Ramos (cell line): Measurements from ENCODE around the gene RAB4B.
"Not testable (repeated sequence)": the region's sequence is repeated elsewhere in the genome, so short reads cannot be mapped to it uniquely, and the experiment has no call there.

Experiments
- in situ Hi-C: fragments of 300-500 bp; cut with MboI; formaldehyde crosslinking; loops from one replicate; pipeline ENCODE4 v1.14.3; 2022; ENCODE audit warnings: low sequenced_read_pairs; ENCODE audit not compliant: unreplicated experiment

RAB4B gene

GRCh38 chr19:40833728-40834533 is 55.9 kb downstream of the RAB4B start:
- in situ Hi-C loops: not testable (repeated sequence)

GRCh38 chr19:40836754-40837429 is 58.8 kb downstream of the RAB4B start:
- in situ Hi-C loops: no loop called here

GRCh38 chr19:40838477-40838876 is 60.4 kb downstream of the RAB4B start:
- in situ Hi-C loops: not testable (repeated sequence)

GRCh38 chr19:40842012-40842411 is 64.0 kb downstream of the RAB4B start:
- in situ Hi-C loops: not testable (repeated sequence)

GRCh38 chr19:40842997-40843652 is 65.1 kb downstream of the RAB4B start:
- in situ Hi-C loops: not testable (repeated sequence)

- in situ Hi-C loops: not testable (repeated sequence)
Measured at GRCh38 chr19:40843653-40844052, 65.6 kb downstream of the RAB4B start.
